ENCODE data around the gene KIR3DL3.
"Not testable (repeated sequence)": the region's sequence is repeated elsewhere in the genome, so short reads cannot be mapped to it uniquely, and the experiment has no call there.

The KIR3DL3 gene

GRCh38 chr19:54724142-54724541 is at the start of gene KIR3DL3:
KIR3DL3 (plus strand) TSS chr19:54724442; CDS start chr19:54724497, 55 bp downstream.
- DNase-seq, result no peak

GRCh38 chr19:54676210-54676834 is 47.9 kb upstream of the KIR3DL3 start:
- DNase-seq, result peak; percentile 12

GRCh38 chr19:54677217-54677616 is 47.0 kb upstream of the KIR3DL3 start:
- no peak for DNase-seq

- not testable (repeated sequence) for DNase-seq
Observed at GRCh38 chr19:54681596-54681995, 42.6 kb upstream of the KIR3DL3 start.

GRCh38 chr19:54682306-54682856 is 41.9 kb upstream of the KIR3DL3 start:
- DNase-seq, result no peak

GRCh38 chr19:54684527-54684926 is 39.7 kb upstream of the KIR3DL3 start:
- DNase-seq, result no peak

- no peak for DNase-seq
Observed at GRCh38 chr19:54691582-54692297, 32.5 kb upstream of the KIR3DL3 start.

GRCh38 chr19:54692298-54692615 is 32.0 kb upstream of the KIR3DL3 start:
- DNase-seq, result no peak

- no peak for DNase-seq
Observed at GRCh38 chr19:54694648-54695047, 29.6 kb upstream of the KIR3DL3 start.

- DNase-seq, result no peak
Observed at GRCh38 chr19:54696117-54696548, 28.1 kb upstream of the KIR3DL3 start.

GRCh38 chr19:54696766-54697165 is 27.5 kb upstream of the KIR3DL3 start:
- no peak for DNase-seq

GRCh38 chr19:54697716-54698115 is 26.5 kb upstream of the KIR3DL3 start:
- DNase-seq, result not testable (repeated sequence)

GRCh38 chr19:54704928-54705327 is 19.3 kb upstream of the KIR3DL3 start:
- DNase-seq, result no peak

- DNase-seq, result no peak
Observed at GRCh38 chr19:54707962-54708361, 16.3 kb upstream of the KIR3DL3 start.

GRCh38 chr19:54708781-54709180 is 15.5 kb upstream of the KIR3DL3 start:
- DNase-seq, result no peak

GRCh38 chr19:54709212-54709948 is 14.9 kb upstream of the KIR3DL3 start:
- DNase-seq, result no peak

GRCh38 chr19:54709956-54710355 is 14.3 kb upstream of the KIR3DL3 start:
- not testable (repeated sequence) for DNase-seq

GRCh38 chr19:54724644-54725043 is 402 bp downstream of the KIR3DL3 start:
- DNase-seq, result no peak

GRCh38 chr19:54725321-54725720 is 1.1 kb downstream of the KIR3DL3 start:
- DNase-seq, result no peak

- no peak for DNase-seq
Observed at GRCh38 chr19:54727562-54727961, 3.3 kb downstream of the KIR3DL3 start.

GRCh38 chr19:54728167-54728566 is 3.9 kb downstream of the KIR3DL3 start:
- no peak for DNase-seq

- DNase-seq, result no peak
Observed at GRCh38 chr19:54729416-54730188, 5.4 kb downstream of the KIR3DL3 start.

GRCh38 chr19:54731191-54731590 is 6.9 kb downstream of the KIR3DL3 start:
- DNase-seq, result no peak
